Transverse colon (tissue), 4 donors: ENCODE results near the gene LPIN3.

Experiments used
- EP300 ChIP-seq: sonication (generic); formaldehyde crosslinking; IDR thresholded peaks from one replicate; pipeline ENCODE4 v1.6.1; 2017; ENCODE audit warnings: antibody characterized with exemption, low read depth
- POLR2A ChIP-seq: fragments of 450-650 bp; IDR thresholded peaks from one replicate; pipeline ENCODE4 v1.6.1; 2016; ENCODE audit warnings: antibody characterized with exemption, mild to moderate bottlenecking, moderate library complexity
- POLR2AphosphoS5 ChIP-seq, 3 donors: sonication (generic); formaldehyde crosslinking; IDR thresholded peaks; one replicate each; pipeline ENCODE4 v1.6.1; 2016; ENCODE audit warnings: antibody characterized with exemption in 3 of 3
- TF ChIP-seq, protein P1 (sequence below), 5 experiments: fragments of 200-600 bp in 3 of 5; fragments of 450-650 bp in 2 of 5; sonication (generic) in 3 of 5; IDR thresholded peaks; 1 replicate in 2 of 5; 2 replicates in 3 of 5; pipeline ENCODE4 v1.5.1; 2016 to 2017; ENCODE audit warnings: antibody characterized with exemption in 5 of 5, inconsistent platforms in 3 of 5, mild to moderate bottlenecking in 2 of 5, moderate library complexity in 1 of 5

- TF ChIP-seq POLR2AphosphoS5 (IDR thresholded peaks at IDR 0.05) (no peak), POLR2A (no peak), EP300 (no peak)
- TF ChIP-seq, protein P1, sequence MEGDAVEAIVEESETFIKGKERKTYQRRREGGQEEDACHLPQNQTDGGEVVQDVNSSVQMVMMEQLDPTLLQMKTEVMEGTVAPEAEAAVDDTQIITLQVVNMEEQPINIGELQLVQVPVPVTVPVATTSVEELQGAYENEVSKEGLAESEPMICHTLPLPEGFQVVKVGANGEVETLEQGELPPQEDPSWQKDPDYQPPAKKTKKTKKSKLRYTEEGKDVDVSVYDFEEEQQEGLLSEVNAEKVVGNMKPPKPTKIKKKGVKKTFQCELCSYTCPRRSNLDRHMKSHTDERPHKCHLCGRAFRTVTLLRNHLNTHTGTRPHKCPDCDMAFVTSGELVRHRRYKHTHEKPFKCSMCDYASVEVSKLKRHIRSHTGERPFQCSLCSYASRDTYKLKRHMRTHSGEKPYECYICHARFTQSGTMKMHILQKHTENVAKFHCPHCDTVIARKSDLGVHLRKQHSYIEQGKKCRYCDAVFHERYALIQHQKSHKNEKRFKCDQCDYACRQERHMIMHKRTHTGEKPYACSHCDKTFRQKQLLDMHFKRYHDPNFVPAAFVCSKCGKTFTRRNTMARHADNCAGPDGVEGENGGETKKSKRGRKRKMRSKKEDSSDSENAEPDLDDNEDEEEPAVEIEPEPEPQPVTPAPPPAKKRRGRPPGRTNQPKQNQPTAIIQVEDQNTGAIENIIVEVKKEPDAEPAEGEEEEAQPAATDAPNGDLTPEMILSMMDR (IDR thresholded peaks at IDR 0.05), result no peak
Observed at GRCh38 chr20:41304424-41305079, 36.1 kb upstream of the LPIN3 start.
